ENCODE measurements around the gene IPO5. TPM values are rescaled to one million over a fixed set of nuclear protein-coding genes. Genes with fewer than 3 reads are reported as not detected.

IPO5 gene
- total and polyA plus RNA-seq, 9 donors: 123 to 171 (median 149) TPM

GRCh38 chr13:97974773-97975172 is 21.3 kb downstream of the IPO5 start:
- no peaks in the 10 kb centered on the region for H3K27me3 ChIP-seq (ENCODE audit: control insufficient read depth, insufficient read depth, low read length)
- no peak overlapping the region for H3K27ac ChIP-seq (ENCODE audit: low read length)
- no peaks in the 10 kb centered on the region for H3K9me3 ChIP-seq (replicated peaks; ENCODE audit: control insufficient read depth, low read depth, low read length)
- peak; percentile 39 for DNase-seq
- no peak overlapping the region for H3K4me3 ChIP-seq (ENCODE audit: low read length)
- 0% methylated on average over 1 of the region's 2 CpGs for WGBS (ENCODE audit: insufficient coverage)
- H3K36me3 ChIP-seq (ENCODE audit: control insufficient read depth, insufficient read depth, low read length): no peaks in the 10 kb centered on the region
- H3K4me1 ChIP-seq (ENCODE audit: control insufficient read depth, insufficient read depth, low read length): peaks cover 6% of the 10 kb centered on the region

GRCh38 chr13:97975280-97975847 is 21.9 kb downstream of the IPO5 start:
- H3K4me3 ChIP-seq (ENCODE audit: low read length): peak overlapping the region; percentile 74
- no peak for DNase-seq
- no peaks in the 10 kb centered on the region for H3K27me3 ChIP-seq (ENCODE audit: control insufficient read depth, insufficient read depth, low read length)
- H3K4me1 ChIP-seq (ENCODE audit: control insufficient read depth, insufficient read depth, low read length): peaks cover 6% of the 10 kb centered on the region
- no peaks in the 10 kb centered on the region for H3K36me3 ChIP-seq (ENCODE audit: control insufficient read depth, insufficient read depth, low read length)
- no peaks in the 10 kb centered on the region for H3K9me3 ChIP-seq (replicated peaks; ENCODE audit: control insufficient read depth, low read depth, low read length)
- WGBS (ENCODE audit: insufficient coverage): 16% methylated on average over 18 of the region's 20 CpGs
- peak overlapping the region; percentile 78 for H3K27ac ChIP-seq (ENCODE audit: low read length)

- Histone ChIP-seq H3K4me1 (ENCODE audit: control insufficient read depth, insufficient read depth, low read length) (peaks cover 6% of the 10 kb centered on the region), H3K4me3 (ENCODE audit: low read length) (peak overlapping the region; percentile 78), H3K27ac (ENCODE audit: low read length) (peak overlapping the region; percentile 78), H3K27me3 (ENCODE audit: control insufficient read depth, insufficient read depth, low read length) (no peaks in the 10 kb centered on the region), H3K9me3 (replicated peaks; ENCODE audit: control insufficient read depth, low read depth, low read length) (no peaks in the 10 kb centered on the region), H3K36me3 (ENCODE audit: control insufficient read depth, insufficient read depth, low read length) (no peaks in the 10 kb centered on the region)
- DNase-seq: peak; percentile 96
- 0% methylated on average over 81 of the region's 84 CpGs for WGBS (ENCODE audit: insufficient coverage)
These were observed 22.6 kb downstream of the IPO5 start for GRCh38 chr13:97975848-97976609.

- Histone ChIP-seq H3K9me3 (replicated peaks; ENCODE audit: control insufficient read depth, low read depth, low read length) (no peaks in the 10 kb centered on the region), H3K4me3 (ENCODE audit: low read length) (peak overlapping the region; percentile 78), H3K36me3 (ENCODE audit: control insufficient read depth, insufficient read depth, low read length) (no peaks in the 10 kb centered on the region), H3K4me1 (ENCODE audit: control insufficient read depth, insufficient read depth, low read length) (peaks cover 6% of the 10 kb centered on the region), H3K27ac (ENCODE audit: low read length) (peak overlapping the region; percentile 92), H3K27me3 (ENCODE audit: control insufficient read depth, insufficient read depth, low read length) (no peaks in the 10 kb centered on the region)
- peak; percentile 46 for DNase-seq
- WGBS (ENCODE audit: insufficient coverage): under 1% methylated on average over 77 of the region's 79 CpGs
These were observed 23.4 kb downstream of the IPO5 start for GRCh38 chr13:97976610-97977521.

GRCh38 chr13:97977982-97978381 is 24.5 kb downstream of the IPO5 start:
- Histone ChIP-seq H3K9me3 (replicated peaks; ENCODE audit: control insufficient read depth, low read depth, low read length) (no peaks in the 10 kb centered on the region), H3K27me3 (ENCODE audit: control insufficient read depth, insufficient read depth, low read length) (no peaks in the 10 kb centered on the region), H3K36me3 (ENCODE audit: control insufficient read depth, insufficient read depth, low read length) (no peaks in the 10 kb centered on the region), H3K27ac (ENCODE audit: low read length) (no peak overlapping the region), H3K4me3 (ENCODE audit: low read length) (no peak overlapping the region), H3K4me1 (ENCODE audit: control insufficient read depth, insufficient read depth, low read length) (peaks cover 6% of the 10 kb centered on the region)
- no peak for DNase-seq
- WGBS (ENCODE audit: insufficient coverage): no CpG with 5 or more reads among the region's 7 CpGs

- Histone ChIP-seq H3K4me3 (ENCODE audit: low read length) (no peak overlapping the region), H3K4me1 (ENCODE audit: control insufficient read depth, insufficient read depth, low read length) (peaks cover 6% of the 10 kb centered on the region)
These were observed 25.2 kb downstream of the IPO5 start for GRCh38 chr13:97978651-97979050.

GRCh38 chr13:97979051-97979450 is 25.6 kb downstream of the IPO5 start:
- H3K36me3 ChIP-seq (ENCODE audit: control insufficient read depth, insufficient read depth, low read length): no peaks in the 10 kb centered on the region
- H3K27me3 ChIP-seq (ENCODE audit: control insufficient read depth, insufficient read depth, low read length): no peaks in the 10 kb centered on the region
- H3K9me3 ChIP-seq (replicated peaks; ENCODE audit: control insufficient read depth, low read depth, low read length): no peaks in the 10 kb centered on the region
- no CpG with 5 or more reads among the region's 5 CpGs for WGBS (ENCODE audit: insufficient coverage)
- no peak overlapping the region for H3K27ac ChIP-seq (ENCODE audit: low read length)
- no peak overlapping the region for H3K4me3 ChIP-seq (ENCODE audit: low read length)
- DNase-seq: no peak
- peaks cover 6% of the 10 kb centered on the region for H3K4me1 ChIP-seq (ENCODE audit: control insufficient read depth, insufficient read depth, low read length)

More at GRCh38 chr13:97978651-97979050, 25.2 kb downstream of the IPO5 start:
- Histone ChIP-seq H3K9me3 (replicated peaks; ENCODE audit: control insufficient read depth, low read depth, low read length) (no peaks in the 10 kb centered on the region), H3K36me3 (ENCODE audit: control insufficient read depth, insufficient read depth, low read length) (no peaks in the 10 kb centered on the region), H3K27ac (ENCODE audit: low read length) (no peak overlapping the region), H3K27me3 (ENCODE audit: control insufficient read depth, insufficient read depth, low read length) (no peaks in the 10 kb centered on the region)
- no peak for DNase-seq

GRCh38 chr13:97979556-97979955 is 26.1 kb downstream of the IPO5 start:
- peaks cover 6% of the 10 kb centered on the region for H3K4me1 ChIP-seq (ENCODE audit: control insufficient read depth, insufficient read depth, low read length)
- no peaks in the 10 kb centered on the region for H3K36me3 ChIP-seq (ENCODE audit: control insufficient read depth, insufficient read depth, low read length)
- no peak overlapping the region for H3K27ac ChIP-seq (ENCODE audit: low read length)
- H3K27me3 ChIP-seq (ENCODE audit: control insufficient read depth, insufficient read depth, low read length): no peaks in the 10 kb centered on the region
- no peak overlapping the region for H3K4me3 ChIP-seq (ENCODE audit: low read length)
- DNase-seq: no peak
- H3K9me3 ChIP-seq (replicated peaks; ENCODE audit: control insufficient read depth, low read depth, low read length): no peaks in the 10 kb centered on the region

GRCh38 chr13:97982286-97982685 is 28.8 kb downstream of the IPO5 start:
- Histone ChIP-seq H3K4me1 (ENCODE audit: control insufficient read depth, insufficient read depth, low read length) (no peaks in the 10 kb centered on the region), H3K36me3 (ENCODE audit: control insufficient read depth, insufficient read depth, low read length) (peaks cover 15% of the 10 kb centered on the region), H3K9me3 (replicated peaks; ENCODE audit: control insufficient read depth, low read depth, low read length) (no peaks in the 10 kb centered on the region), H3K27me3 (ENCODE audit: control insufficient read depth, insufficient read depth, low read length) (no peaks in the 10 kb centered on the region), H3K27ac (ENCODE audit: low read length) (no peak overlapping the region), H3K4me3 (ENCODE audit: low read length) (no peak overlapping the region)
- no peak for DNase-seq

GRCh38 chr13:97986835-97987234 is 33.4 kb downstream of the IPO5 start:
- WGBS (ENCODE audit: insufficient coverage): no CpG with 5 or more reads among the region's 3 CpGs
- H3K36me3 ChIP-seq (ENCODE audit: control insufficient read depth, insufficient read depth, low read length): peaks cover 34% of the 10 kb centered on the region
- no peaks in the 10 kb centered on the region for H3K9me3 ChIP-seq (replicated peaks; ENCODE audit: control insufficient read depth, low read depth, low read length)
- H3K4me1 ChIP-seq (ENCODE audit: control insufficient read depth, insufficient read depth, low read length): no peaks in the 10 kb centered on the region
- H3K4me3 ChIP-seq (ENCODE audit: low read length): no peak overlapping the region
- H3K27ac ChIP-seq (ENCODE audit: low read length): no peak overlapping the region
- peak; percentile 28 for DNase-seq
- H3K27me3 ChIP-seq (ENCODE audit: control insufficient read depth, insufficient read depth, low read length): no peaks in the 10 kb centered on the region
